Endothelial cell of umbilical vein (primary cell): ENCODE results near the gene AHI1. TPM values are rescaled to one million over a fixed set of nuclear protein-coding genes. Genes with fewer than 3 reads are reported as not detected.

Experiments used
- BruUV-seq: library from RNA; stranded (reverse); fragments of 400-500 nt; replicated peaks from 2 replicates; lab custom pipeline; 2021; lab: Mats Ljungman, UMichigan
- CTCF ChIA-PET: fragments of 300-600, 350-600 bp; sonication (Branson Sonifier 250); formaldehyde crosslinking; loops from one replicate; lab custom pipeline; 2021; ENCODE audit warnings: antibody characterized with exemption, inconsistent platforms; lab: Charles Lee
- POLR2A ChIA-PET: fragments of 300-600, 350-600 bp; sonication (Branson Sonifier 250); formaldehyde crosslinking; loops from one replicate; lab custom pipeline; 2021; ENCODE audit warnings: antibody characterized with exemption, inconsistent platforms; lab: Charles Lee
- DNase-seq: peaks from one replicate; pipeline ENCODE4 v3.0.0-alpha.2; 2011; ENCODE audit warnings: low read depth, low spot score
- FAIRE-seq: peaks from 2 replicates; lab custom pipeline; 2011; peaks lifted over from hg19 to GRCh38; lab: Jason Lieb, UNC
- H2AFZ ChIP-seq: 2 replicates; pipeline ENCODE4 v1.6.0; 2012; ENCODE audit warnings: low read depth, low read length, control low read depth, inconsistent platforms
- H3K27ac ChIP-seq: 2 replicates; pipeline ENCODE4 v1.5.1; 2011; ENCODE audit warnings: low read depth, mild to moderate bottlenecking, control low read depth, low read length, moderate library complexity; ENCODE audit not compliant: insufficient read depth
- H3K27me3 ChIP-seq, 2 experiments: 2 replicates each; pipeline versions ENCODE4 v1.6.0 to v1.6.1; 2011; ENCODE audit warnings: low read length in 2 of 2, mixed read lengths in 1 of 2; ENCODE audit not compliant: control insufficient read depth in 2 of 2, insufficient read depth in 2 of 2
- H3K36me3 ChIP-seq, 2 experiments: 2 replicates in 1 of 2; 3 replicates in 1 of 2; pipeline ENCODE4 v1.5.1; 2011; ENCODE audit warnings: low read length in 2 of 2, mild to moderate bottlenecking in 1 of 2, moderate library complexity in 1 of 2; ENCODE audit not compliant: control insufficient read depth in 2 of 2, insufficient read depth in 2 of 2; ENCODE audit errors: extremely low read depth in 1 of 2
- H3K4me1 ChIP-seq: 3 replicates; pipeline ENCODE4 v1.5.1; 2011; ENCODE audit warnings: mild to moderate bottlenecking, low read length; ENCODE audit not compliant: control insufficient read depth, insufficient read depth; ENCODE audit errors: extremely low read depth
- H3K4me2 ChIP-seq: 2 replicates; pipeline ENCODE4 v1.6.1; 2011; ENCODE audit warnings: low read length, control low read depth, mixed read lengths; ENCODE audit not compliant: insufficient read depth
- H3K4me3 ChIP-seq, 3 experiments: fragments of 200-600 bp in 1 of 3; sonication (generic), shearing (Covaris generic) in 1 of 3; replicated peaks in 1 of 3; 2 replicates each; pipeline ENCODE4 v1.5.1; 2011 to 2016; ENCODE audit warnings: control low read depth in 3 of 3, low read length in 3 of 3, mild to moderate bottlenecking in 2 of 3, inconsistent platforms in 1 of 3, low read depth in 1 of 3, moderate library complexity in 1 of 3; ENCODE audit not compliant: insufficient read depth in 1 of 3
- H3K79me2 ChIP-seq: 2 replicates; pipeline ENCODE4 v1.6.0; 2012; ENCODE audit warnings: low read length, inconsistent platforms; ENCODE audit not compliant: control insufficient read depth, insufficient read depth
- H3K9ac ChIP-seq: replicated peaks from 2 replicates; pipeline ENCODE3; 2011; ENCODE audit warnings: low read length, control low read depth; ENCODE audit not compliant: insufficient read depth; ENCODE audit errors: extremely low read depth
- H3K9me1 ChIP-seq: replicated peaks from 3 replicates; pipeline ENCODE4 v1.6.0; 2011; ENCODE audit warnings: mild to moderate bottlenecking, low read length; ENCODE audit not compliant: control insufficient read depth, insufficient read depth; ENCODE audit errors: extremely low read depth
- H3K9me3 ChIP-seq: replicated peaks from 2 replicates; pipeline ENCODE4 v1.5.1; 2012; ENCODE audit warnings: low read length, inconsistent platforms; ENCODE audit not compliant: control insufficient read depth, insufficient read depth
- H4K20me1 ChIP-seq: replicated peaks from 2 replicates; pipeline ENCODE3; 2011; ENCODE audit warnings: mild to moderate bottlenecking, low read length; ENCODE audit not compliant: control insufficient read depth, insufficient read depth; ENCODE audit errors: extremely low read depth
- EZH2 ChIP-seq: IDR thresholded peaks from 2 replicates; pipeline ENCODE4 v1.6.1; 2012; ENCODE audit warnings: borderline replicate concordance, low read depth, mild to moderate bottlenecking, moderate library complexity, low read length, inconsistent platforms; ENCODE audit not compliant: severe bottlenecking
- FOS ChIP-seq: IDR thresholded peaks from 2 replicates; pipeline ENCODE4 v1.6.1; 2011; ENCODE audit warnings: mild to moderate bottlenecking, low read length, moderate library complexity, borderline replicate concordance; ENCODE audit not compliant: insufficient read depth
- GATA2 ChIP-seq: IDR thresholded peaks from 2 replicates; pipeline ENCODE4 v1.7.0; 2011; ENCODE audit warnings: low read depth, mild to moderate bottlenecking, moderate library complexity, mixed read lengths, low read length; ENCODE audit not compliant: insufficient read length, insufficient read depth
- JUN ChIP-seq: IDR thresholded peaks from 2 replicates; pipeline ENCODE4 v1.6.1; 2011; ENCODE audit warnings: borderline replicate concordance, low read depth; ENCODE audit not compliant: insufficient read length, insufficient read depth
- MYC ChIP-seq: IDR thresholded peaks from one replicate; pipeline ENCODE4 v1.6.1; 2011; ENCODE audit warnings: mild to moderate bottlenecking, low read depth, low read length
- POLR2A ChIP-seq: IDR thresholded peaks from 2 replicates; pipeline ENCODE4 v1.6.1; 2012; ENCODE audit warnings: low read depth, mild to moderate bottlenecking, control low read depth, low read length
- POLR2AphosphoS5 ChIP-seq: IDR thresholded peaks from 2 replicates; pipeline ENCODE4 v1.6.1; 2012; ENCODE audit warnings: low read depth, mild to moderate bottlenecking, control low read depth, low read length, moderate library complexity; ENCODE audit not compliant: insufficient read depth
- dilution Hi-C: fragments of 300-500 bp; cut with MboI; formaldehyde crosslinking; loops from one replicate; pipeline ENCODE4 v1.15.0; 2019; ENCODE audit warnings: low sequenced_read_pairs; ENCODE audit not compliant: extremely low pct_ligation_motif_present
- intact Hi-C: fragments of 100-400 bp; cut with micrococcal nuclease; formaldehyde crosslinking; loops from one replicate; pipeline ENCODE4 v1.10.0; 2022
- polyA plus RNA-seq, 4 experiments: library from polyadenylated mRNA; depleted of rRNA in 3 of 4; stranded (reverse) in 3 of 4; unstranded in 1 of 4; fragments of >200 nt; gene quantifications; 2 replicates each; pipeline versions ENCODE4 v1.2.1 to v1.2.3, GENCODE V29; 2011 to 2012; ENCODE audit warnings: missing spikeins in 1 of 4
- total RNA-seq: library from RNA; stranded (reverse); gene quantifications from 2 replicates; pipeline ENCODE4 v1.2.3, GENCODE V29; 2021
- TF ChIP-seq, protein P1 (sequence below): IDR thresholded peaks from 2 replicates; pipeline ENCODE4 v1.6.1; 2011; ENCODE audit not compliant: insufficient read depth, insufficient read length
- TF ChIP-seq, protein P2 (sequence below), 2 donors: IDR thresholded peaks; 1 replicate in 1 of 2; 2 replicates in 1 of 2; pipeline ENCODE4 v1.5.1; 2011; ENCODE audit warnings: low read length in 2 of 2, mild to moderate bottlenecking in 2 of 2, moderate library complexity in 2 of 2, control low read depth in 1 of 2, inconsistent platforms in 1 of 2, low read depth in 1 of 2; ENCODE audit not compliant: insufficient read depth in 1 of 2; ENCODE audit errors: extremely low read depth in 1 of 2

Gene AHI1
- total and polyA plus RNA-seq, 2 donors (not counting 3 experiments of a cell fraction or from before 2014, with no cell fraction given), result 5.1 to 20.7 TPM

GRCh38 chr6:135236732-135237131, 260.8 kb downstream of the AHI1 start:
- ChIA-PET CTCF (interaction anchor here (1.3 kb wide), 1 partner anchor 8 kb away, joined by 7 read pairs; no protein-coding TSS in a partner anchor), POLR2A (no interaction called here)
- Histone ChIP-seq H2AFZ (no peak overlapping the region), H4K20me1 (no peaks in the 10 kb centered on the region), H3K36me3 (no peaks in the 10 kb centered on the region), H3K79me2 (no peaks in the 10 kb centered on the region), H3K4me3 (no peak overlapping the region), H3K9me1 (no peaks in the 10 kb centered on the region), H3K9me3 (no peaks in the 10 kb centered on the region), H3K9ac (no peak overlapping the region), H3K27me3 (peaks cover 3 to 4% of the 10 kb centered on the region in 2 experiments), H3K4me2 (no peak overlapping the region), H3K27ac (no peak overlapping the region), H3K4me1 (no peaks in the 10 kb centered on the region)
- dilution Hi-C loops (no loop called here), intact Hi-C loops (no loop called here)
- TF ChIP-seq GATA2 (no peak), EZH2 (no peak), POLR2A (no peak), POLR2AphosphoS5 (no peak), MYC (no peak), FOS (no peak)
- TF ChIP-seq, protein P1, sequence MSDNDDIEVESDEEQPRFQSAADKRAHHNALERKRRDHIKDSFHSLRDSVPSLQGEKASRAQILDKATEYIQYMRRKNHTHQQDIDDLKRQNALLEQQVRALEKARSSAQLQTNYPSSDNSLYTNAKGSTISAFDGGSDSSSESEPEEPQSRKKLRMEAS, result no peak
- BruUV-seq, result no TSS peak
- DNase-seq (no peak), FAIRE-seq (no peak)

DNA sequence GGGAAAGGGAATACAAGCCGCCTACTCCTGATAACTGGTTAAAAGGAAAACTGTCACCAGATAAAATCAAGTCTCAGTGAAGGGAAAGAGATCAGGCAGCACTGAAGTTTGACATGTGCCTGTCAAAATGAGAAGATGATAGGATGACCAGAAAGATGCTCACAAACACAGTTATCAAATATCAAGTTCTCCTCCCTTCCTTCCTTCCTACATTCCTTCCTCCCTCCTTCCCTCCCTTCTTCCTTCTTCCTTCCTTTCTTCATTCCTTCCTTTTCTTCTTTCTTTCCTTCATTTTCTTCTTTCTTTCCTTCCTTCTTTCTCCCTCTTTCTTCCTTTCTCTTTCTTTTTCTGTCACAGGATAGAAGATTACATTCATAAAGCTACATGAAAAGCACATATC, 261.2 kb downstream of the AHI1 start:
- BruUV-seq, result no TSS peak
- FAIRE-seq (no peak), DNase-seq (no peak)
- dilution Hi-C loops (no loop called here), intact Hi-C loops (no loop called here)
- ChIA-PET CTCF (interaction anchor here (1.3 kb wide), 1 partner anchor 8 kb away, joined by 7 read pairs; no protein-coding TSS in a partner anchor), POLR2A (no interaction called here)
- H3K27me3 ChIP-seq, result peaks cover 3 to 4% of the 10 kb centered on the region in 2 experiments
- H3K4me1 ChIP-seq, result no peaks in the 10 kb centered on the region
- no peaks in the 10 kb centered on the region for H3K9me1 ChIP-seq
- no peaks in the 10 kb centered on the region for H4K20me1 ChIP-seq
- no peaks in the 10 kb centered on the region for H3K79me2 ChIP-seq
- no peaks in the 10 kb centered on the region for H3K9me3 ChIP-seq
- no peak overlapping the region for H3K9ac ChIP-seq
- no peak overlapping the region for H3K4me2 ChIP-seq
- H3K27ac ChIP-seq, result no peak overlapping the region
- TF ChIP-seq MYC, result no peak
- no peak for TF ChIP-seq JUN
- no peak for TF ChIP-seq POLR2AphosphoS5
- TF ChIP-seq, protein P2, sequence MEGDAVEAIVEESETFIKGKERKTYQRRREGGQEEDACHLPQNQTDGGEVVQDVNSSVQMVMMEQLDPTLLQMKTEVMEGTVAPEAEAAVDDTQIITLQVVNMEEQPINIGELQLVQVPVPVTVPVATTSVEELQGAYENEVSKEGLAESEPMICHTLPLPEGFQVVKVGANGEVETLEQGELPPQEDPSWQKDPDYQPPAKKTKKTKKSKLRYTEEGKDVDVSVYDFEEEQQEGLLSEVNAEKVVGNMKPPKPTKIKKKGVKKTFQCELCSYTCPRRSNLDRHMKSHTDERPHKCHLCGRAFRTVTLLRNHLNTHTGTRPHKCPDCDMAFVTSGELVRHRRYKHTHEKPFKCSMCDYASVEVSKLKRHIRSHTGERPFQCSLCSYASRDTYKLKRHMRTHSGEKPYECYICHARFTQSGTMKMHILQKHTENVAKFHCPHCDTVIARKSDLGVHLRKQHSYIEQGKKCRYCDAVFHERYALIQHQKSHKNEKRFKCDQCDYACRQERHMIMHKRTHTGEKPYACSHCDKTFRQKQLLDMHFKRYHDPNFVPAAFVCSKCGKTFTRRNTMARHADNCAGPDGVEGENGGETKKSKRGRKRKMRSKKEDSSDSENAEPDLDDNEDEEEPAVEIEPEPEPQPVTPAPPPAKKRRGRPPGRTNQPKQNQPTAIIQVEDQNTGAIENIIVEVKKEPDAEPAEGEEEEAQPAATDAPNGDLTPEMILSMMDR (IDR thresholded peaks at IDR 0.05; ENCODE audit: extremely low read depth in 1 of 2, insufficient read depth in 1 of 2, low read depth in 1 of 2, low read length in 2 of 2), result no peak
- TF ChIP-seq EZH2, result no peak
- TF ChIP-seq, protein P1, result no peak
- no peak for TF ChIP-seq POLR2A
- no peak for TF ChIP-seq GATA2
- no peak for TF ChIP-seq FOS
- no peak overlapping the region for H3K4me3 ChIP-seq
- no peak overlapping the region for H2AFZ ChIP-seq
- no peaks in the 10 kb centered on the region for H3K36me3 ChIP-seq
